Activated gamma-delta T cell treated with Interleukin-2 at 50 U/mL for 16 hours (primary cell): Measurements from ENCODE around the gene ELOVL6.
A peak's percentile ranks its signal among the peaks of the same experiment; 100 is the strongest.
"Not testable (repeated sequence)": the region's sequence is repeated elsewhere in the genome, so short reads cannot be mapped to it uniquely, and the experiment has no call there.

Experiments used
- DNase-seq: peaks from one replicate; pipeline ENCODE4 v3.0.0-alpha.2; 2020

The ELOVL6 gene

GRCh38 chr4:110119880-110120279 lies 78.5 kb downstream of the ELOVL6 start:
- no peak for DNase-seq

- DNase-seq = no peak
These were observed 79.1 kb downstream of the ELOVL6 start for GRCh38 chr4:110119337-110119736.

DNA sequence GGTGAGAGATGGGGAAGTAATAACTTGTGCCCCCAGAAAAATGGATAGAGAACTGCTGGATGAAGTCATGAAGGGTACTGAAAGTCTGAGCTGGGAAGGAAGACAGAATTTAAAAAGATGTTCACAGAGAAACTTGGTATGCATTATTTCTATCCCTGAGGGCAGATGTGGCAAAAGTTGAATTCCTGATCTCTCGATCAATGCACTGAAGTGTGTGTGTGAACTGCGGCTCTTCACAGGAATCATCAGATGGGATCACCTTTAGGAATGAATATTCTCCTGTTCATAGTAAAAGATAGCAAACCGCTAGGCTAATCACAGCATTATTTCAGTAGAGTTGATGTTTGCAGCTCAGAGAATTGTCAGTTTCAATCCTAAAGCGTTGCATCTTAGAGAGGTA lies 86.4 kb downstream of the ELOVL6 start:
- DNase-seq = no peak

DNA sequence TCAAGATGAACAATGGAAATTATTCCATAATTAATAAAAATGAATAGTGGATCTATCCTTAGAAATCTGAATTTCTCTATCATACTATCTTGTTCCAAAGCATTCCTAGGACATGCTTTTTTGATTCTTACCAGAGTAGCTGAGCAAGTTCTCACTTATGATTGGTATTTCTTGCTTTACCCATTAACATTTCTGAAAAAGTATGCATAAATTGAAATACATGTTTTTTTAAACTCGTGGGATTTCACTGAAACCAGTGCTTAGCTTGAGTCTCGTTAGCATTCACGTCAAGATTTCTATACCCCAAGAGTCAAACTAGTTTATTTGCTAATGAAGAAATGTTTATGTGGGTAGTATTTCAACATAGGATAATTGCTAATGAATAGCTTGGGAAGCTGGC lies 89.0 kb downstream of the ELOVL6 start:
- DNase-seq = no peak

GRCh38 chr4:110108960-110109359 lies 89.5 kb downstream of the ELOVL6 start:
- DNase-seq = no peak

DNA sequence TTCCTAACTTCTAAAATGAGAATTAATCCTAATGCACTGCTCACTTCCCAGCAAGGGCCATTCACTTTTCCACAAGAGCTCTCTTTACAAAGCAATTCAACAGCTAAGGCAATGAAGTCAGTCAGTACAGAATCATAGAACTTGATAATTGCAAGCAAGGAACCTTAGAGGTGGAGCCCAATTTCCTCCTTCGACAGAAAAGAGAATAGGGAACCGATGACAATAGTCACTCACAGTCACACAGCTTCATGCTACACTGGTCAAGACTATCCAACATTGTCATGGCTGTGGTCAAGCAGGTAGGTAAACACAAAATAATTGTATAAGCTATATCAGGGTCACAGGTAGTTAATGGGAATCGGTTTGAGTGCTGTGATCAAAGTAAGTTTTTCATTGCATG lies 90.0 kb downstream of the ELOVL6 start:
- DNase-seq = no peak

DNA sequence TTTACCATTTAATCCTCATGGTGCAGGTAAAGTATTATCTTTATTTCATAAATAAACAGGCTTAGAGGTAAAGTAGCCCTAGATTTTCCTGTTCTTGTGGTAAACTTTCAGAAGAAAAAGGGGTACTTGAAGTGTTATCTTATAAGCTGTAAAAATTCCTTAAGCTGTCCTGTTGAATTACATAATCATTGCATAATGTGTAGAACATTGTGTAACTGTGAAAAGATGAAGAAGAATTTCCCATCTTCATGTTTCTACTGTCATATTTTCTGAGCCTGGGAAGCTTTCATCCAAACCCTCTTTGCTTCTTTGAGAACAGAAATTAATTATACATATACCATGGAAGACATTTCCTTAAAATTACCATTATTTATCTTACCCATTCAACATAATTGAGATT lies 90.5 kb downstream of the ELOVL6 start:
- no peak for DNase-seq

DNA sequence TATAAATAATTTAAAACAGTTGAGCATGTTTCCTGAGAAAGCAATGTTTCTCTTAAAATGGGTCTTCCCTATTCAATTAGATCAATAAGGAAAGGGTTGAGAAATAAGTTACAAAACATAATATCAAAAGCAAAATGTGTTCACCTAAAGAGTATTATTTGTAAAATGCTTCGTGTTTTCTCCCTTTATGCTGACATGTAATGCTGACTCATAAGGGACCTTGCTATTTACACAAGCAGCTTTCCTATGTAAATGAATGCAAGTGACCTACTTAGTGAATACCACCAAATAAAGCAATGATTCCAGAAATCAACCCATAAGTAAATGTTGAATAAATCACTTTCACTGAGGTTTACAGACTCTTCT lies 91.5 kb downstream of the ELOVL6 start:
- DNase-seq = no peak

DNA sequence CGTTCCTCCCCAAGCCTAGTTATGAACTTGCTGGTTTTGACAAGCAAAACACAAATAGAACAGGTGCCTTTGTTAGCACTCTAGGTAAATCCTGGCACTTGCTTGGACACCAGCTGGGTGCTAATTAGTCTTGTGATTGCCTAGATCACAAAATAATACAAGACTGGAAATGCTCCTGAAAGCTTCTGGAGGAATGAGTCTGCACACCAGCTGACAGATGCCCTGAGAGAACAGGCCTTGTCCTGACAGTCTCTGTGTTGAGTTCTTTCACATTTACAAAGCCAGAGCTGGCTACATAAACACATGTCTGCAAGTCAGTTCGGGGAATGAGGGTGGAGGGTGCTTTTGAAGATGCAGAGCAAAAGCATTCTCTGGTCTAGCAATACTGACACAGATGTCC lies 93.8 kb downstream of the ELOVL6 start:
- DNase-seq = no peak

- no peak for DNase-seq
These were observed 98.8 kb downstream of the ELOVL6 start for GRCh38 chr4:110099638-110100037.

DNA sequence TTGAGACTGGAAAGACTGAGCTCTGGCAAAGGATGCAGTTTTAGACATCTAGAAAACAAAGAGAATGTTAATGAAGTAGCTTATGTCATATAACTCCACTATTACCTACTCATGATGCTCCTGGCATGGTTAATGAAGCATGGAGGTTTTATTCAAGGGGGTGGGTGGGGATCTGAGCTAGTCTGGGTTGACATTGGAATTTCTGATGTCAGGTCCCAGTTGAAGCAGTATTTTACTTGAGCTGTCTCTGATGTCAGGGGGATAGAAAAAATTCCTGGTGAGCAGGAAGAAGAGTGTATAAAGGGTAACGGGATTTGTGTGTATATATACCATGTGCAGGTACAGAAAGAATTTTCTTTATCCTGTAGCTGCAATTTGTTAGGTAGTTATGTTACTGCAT lies 102.0 kb downstream of the ELOVL6 start:
- no peak for DNase-seq

GRCh38 chr4:110092646-110093045 lies 105.8 kb downstream of the ELOVL6 start:
- DNase-seq = no peak

DNA sequence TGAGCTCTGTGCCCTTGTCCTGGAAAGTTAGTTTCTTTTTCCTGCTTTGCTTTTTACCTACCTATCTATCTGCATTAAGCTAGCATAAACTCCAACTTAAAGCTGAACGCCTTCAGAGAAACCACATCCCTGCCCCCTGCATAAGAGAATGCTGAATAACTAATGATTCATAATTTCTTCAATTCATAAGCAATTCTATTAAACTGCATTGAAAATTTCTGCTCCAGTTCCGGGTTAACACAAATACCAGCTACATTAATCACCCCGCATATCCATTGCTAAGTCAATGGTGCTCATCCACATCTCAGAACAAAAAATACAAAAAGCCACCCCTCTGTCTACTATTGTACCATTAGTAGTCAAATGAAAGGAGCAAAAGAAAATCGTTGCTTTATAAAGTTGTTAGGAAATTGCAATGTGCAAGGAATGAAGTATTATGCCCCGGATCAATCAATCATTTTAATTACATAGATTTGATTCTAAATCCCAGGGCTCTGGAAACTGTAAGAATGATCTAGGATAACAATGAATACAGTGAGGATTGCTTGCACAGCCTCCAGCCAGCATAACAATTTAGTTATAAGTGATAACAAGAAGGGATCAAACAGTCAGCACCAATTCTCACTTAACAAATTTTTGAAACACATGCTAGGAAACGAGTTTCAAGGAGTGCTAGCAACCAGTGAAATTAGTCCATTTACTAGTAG lies 106.8 kb downstream of the ELOVL6 start:
- DNase-seq = no peak

GRCh38 chr4:110088670-110089069 lies 109.7 kb downstream of the ELOVL6 start:
- no peak for DNase-seq

DNA sequence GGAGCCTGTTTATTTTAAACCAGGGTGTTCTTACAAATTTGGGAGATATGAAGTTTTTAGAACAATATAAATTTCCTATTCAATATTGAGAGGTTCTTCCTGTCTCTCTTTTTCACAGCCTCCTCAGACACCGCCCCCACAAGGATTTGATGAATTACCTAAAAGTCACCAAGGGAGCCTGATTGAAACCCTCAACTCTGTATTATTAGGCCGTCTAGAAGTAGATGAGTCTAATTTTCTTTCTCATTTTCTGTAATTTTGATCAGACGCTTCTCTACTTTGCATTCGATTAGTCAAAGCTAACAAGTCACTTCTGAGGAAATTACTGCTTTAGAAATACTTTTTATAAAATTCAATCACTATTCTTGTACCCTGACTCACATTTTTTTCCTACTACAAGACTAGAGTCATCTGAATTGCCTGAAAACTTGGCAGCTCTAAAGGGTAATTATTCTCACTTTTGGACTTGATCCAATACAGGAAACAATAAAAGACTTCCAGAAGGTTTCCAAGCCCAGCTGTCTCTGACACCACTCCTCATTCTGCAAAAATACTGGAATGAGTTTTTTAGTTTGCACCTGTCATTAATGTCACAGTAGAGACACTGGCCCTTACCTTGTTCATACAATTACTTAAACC lies 111.2 kb downstream of the ELOVL6 start:
- DNase-seq = no peak

DNA sequence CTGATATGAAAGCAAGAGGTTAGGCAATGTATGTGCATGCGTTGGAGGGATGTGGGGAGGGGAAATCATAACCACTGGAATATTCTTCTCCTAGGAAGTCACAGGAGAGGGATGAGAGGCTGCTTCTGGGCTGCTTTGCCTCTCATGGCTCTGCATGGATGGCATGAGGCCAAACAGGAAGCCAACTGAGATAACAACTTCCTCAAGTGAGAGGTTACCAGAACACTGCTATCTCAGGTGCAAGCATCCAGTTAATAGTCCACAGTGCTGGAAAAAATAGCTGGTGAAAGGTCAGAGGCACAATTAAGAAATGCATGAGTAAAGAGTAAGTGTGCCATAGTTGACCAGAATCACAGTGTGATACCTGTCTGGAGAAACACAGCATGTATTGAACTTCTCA lies 113.3 kb downstream of the ELOVL6 start:
- DNase-seq = peak; percentile 26

DNA sequence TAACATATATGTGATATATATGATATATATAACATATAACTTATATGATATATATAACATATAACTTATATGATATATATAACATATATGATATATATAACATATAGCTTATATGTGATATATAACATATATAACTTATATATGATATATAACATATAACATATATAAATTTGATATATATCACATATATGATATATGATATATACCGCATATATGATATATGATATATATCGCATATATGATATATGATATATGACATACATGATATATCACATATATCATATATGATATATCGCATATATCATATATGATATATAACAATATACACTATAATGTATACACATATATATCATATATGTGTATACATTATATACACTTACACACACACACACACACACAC lies 114.3 kb downstream of the ELOVL6 start:
- DNase-seq = no peak

GRCh38 chr4:110078148-110078547 lies 120.3 kb downstream of the ELOVL6 start:
- DNase-seq = not testable (repeated sequence)

DNA sequence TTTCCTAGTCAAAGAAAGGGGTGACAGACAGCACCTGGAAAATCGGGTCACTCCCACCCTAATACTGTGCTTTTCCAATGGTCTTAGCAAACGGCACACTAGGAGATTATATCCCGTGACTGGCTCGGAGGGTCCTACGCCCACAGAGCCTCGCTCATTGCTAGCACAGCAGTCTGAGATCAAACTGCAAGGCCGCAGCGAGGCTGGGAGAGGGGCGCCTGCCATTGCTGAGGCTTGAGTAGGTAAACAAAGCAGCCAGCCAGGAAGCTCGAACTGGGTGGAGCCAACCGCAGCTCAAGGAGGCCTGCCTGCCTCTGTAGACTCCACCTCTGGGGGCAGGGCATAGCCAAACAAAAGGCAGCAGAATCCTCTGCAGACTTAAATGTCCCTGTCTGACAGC lies 121.6 kb downstream of the ELOVL6 start:
- not testable (repeated sequence) for DNase-seq

- DNase-seq = no peak
These were observed 122.5 kb downstream of the ELOVL6 start for GRCh38 chr4:110075891-110076290.

DNA sequence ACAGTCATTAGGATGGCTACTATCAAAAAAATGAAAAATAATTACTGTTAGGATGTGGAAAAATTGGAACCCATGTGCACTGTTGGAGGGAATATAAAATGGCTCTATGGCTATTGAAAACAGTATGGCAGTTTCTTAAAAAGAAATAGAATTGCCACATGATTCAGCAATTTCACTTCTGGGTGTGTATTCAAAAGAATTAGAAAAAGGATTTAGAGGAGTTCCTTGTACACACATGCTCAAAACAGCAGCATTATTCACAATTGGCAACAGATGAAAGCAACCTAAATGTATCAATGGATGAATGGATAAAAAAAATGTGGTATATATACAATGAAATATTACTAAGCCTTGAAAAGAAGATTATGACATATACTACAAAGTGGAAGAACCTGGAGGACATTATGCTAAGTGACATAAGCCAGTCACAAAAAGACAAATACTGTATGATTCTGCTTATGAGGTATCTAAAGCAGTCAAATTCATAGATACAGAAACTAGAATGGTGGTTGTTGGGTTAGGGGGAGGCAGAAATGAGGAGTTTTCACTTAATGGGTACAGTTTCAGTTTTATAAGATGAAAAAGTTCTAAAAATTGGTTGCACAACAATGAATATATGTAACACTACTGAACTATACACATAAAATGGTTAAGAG lies 123.2 kb downstream of the ELOVL6 start:
- no peak for DNase-seq

DNA sequence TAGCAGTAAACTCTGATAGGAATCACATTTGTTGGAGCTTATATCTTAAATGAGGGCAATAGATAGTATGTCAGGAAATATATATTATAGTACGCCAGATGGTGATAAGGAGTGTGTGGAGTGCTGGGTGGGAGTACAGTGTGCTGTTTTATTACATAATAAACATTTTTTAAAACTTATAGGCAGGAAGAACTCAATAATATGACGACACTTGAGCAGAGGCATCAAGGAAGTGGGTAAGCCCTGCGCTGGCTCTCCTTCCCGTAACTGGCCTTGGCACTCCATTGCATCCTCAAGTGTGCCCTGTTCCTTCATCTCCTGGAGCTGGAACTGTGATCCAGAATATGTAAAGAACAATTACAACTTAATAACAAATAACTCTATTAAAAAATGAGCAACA lies 123.8 kb downstream of the ELOVL6 start:
- DNase-seq = no peak

DNA sequence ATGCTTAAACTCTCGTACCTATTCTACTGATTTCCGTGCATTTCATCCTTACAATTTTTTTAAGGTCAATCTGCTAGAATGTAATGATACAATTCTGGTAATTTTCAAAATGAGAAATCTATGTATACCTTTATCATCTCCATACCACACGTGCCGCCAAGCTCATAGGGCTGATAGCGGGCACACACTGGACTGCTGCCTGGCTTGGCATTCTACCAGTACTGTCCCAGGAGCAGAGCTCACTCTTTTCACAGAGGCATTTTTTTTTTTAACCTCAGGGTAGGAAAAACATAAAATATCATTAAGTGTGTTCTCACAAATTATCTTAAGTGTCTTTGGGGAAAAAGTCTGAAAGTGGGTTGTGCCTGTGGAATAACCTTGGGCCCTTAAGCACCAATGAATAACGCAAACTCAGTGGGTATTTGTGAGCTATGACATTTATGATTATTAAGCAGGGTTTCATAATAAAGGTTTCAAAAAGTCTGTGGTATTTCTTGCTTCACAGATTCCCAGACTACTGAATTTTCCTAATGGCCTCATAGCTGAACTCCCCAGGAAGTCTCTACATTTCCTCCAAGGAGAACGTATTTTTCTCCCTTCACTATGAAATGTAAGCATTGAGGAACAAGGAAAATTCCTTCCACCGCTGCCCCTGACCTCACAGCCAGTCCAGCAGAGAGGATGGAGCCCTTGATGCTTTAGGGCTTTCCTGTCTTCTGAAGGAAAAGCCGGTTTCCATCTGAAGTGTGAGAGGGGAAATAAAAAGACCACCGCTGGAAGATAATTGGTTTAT lies 125.2 kb downstream of the ELOVL6 start:
- DNase-seq = no peak

DNA sequence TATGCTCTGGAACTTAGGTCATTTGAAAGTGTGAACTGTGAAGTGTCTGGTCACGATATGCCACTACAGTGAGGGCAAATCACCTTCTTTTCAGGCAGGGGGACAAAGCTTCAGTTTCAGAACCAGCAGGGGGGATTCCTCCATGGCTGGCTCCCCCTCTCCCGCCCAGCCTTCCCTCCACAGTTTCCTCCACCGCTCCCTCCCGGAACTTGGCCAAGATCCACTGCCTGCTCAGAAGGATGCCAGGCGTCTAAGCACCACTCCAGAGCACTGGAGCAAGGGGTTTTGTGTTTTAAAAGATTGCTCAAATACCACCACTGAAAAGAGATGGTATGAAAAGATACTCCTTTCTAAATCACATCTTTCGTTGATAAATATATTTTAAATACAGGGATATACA lies 126.9 kb downstream of the ELOVL6 start:
- DNase-seq = no peak
